ENCODE results near the gene LMOD3.

DNA sequence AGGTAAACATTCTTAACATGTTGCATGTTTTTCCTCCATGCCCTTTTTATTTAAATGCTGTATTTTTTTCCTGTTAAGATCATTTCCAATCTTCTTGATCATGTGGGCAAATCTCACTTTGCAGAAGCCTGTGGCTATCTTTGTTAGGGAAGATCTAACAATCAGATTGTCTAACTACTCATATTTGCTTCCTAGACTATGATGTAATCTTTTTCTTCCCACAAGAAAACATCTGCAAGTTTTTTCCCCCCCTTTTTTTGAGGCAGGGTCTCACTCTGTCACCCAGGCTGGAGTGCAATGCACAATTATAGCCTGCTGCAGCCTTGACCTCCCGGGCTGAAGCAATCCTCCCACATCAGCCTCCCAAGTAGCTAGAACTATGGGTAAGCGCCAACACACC, 15.0 kb upstream of the LMOD3 start:
- TF ChIP-seq GATA2 (IDR thresholded peaks at IDR 0.05; ENCODE audit: low read depth, low read length) (no peak), GATA3 (IDR thresholded peaks at IDR 0.05; ENCODE audit: low read depth, low read length) (no peak)

Measured in SH-SY5Y (cell line).